GM18499 (cell line): ENCODE data around the gene CRYBB1.

Experiments used
- ATAC-seq: cut with Tn5 transposase; IDR thresholded peaks from one replicate; pipeline ENCODE4 v1.9.1; 2021; ENCODE audit warnings: moderate number of reproducible peaks; ENCODE audit not compliant: insufficient read depth, unreplicated experiment

The CRYBB1 gene

GRCh38 chr22:26610072-26610958 lies 7.5 kb downstream of the CRYBB1 start:
- peak; percentile 62 for ATAC-seq

DNA sequence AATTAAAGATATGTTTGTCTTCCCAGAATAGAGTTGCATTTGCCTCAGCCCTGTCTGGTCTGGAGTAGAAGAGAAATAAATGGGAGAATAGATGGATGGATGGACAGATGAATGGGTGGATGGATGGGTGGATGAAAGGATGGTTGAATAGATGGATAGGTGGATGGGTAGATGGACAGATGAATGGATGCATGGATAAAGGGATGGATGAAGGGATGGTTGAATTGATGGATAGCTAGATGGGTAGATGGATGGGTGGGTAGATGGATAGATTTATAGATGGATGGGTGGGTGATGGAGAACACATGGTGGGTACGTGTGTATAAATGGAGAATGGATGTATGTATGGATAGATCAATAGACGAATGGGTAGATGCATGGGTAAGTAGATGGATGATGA lies 8.5 kb downstream of the CRYBB1 start:
- no peak for ATAC-seq

DNA sequence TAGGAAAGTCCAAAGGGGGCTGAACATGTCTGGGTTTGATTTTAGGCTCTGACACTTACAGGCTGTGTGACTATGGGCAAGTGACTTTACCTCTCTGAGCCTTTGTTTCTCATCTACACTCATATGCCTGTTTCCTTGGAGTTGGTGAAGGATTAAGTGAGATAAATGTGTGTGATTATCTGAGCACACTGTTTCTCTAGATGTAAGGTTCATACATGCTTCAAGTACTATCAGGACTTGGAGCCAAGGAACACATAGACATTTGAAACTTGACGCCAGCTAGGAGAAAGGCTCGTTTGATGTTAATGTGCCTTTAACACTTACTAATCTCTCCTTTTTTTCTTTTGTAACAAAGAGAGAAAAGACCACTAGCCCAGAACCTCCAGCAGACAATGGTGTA lies 9.7 kb downstream of the CRYBB1 start:
- ATAC-seq = no peak

- no peak for ATAC-seq
These were observed 11.2 kb downstream of the CRYBB1 start for GRCh38 chr22:26606611-26607010.

GRCh38 chr22:26604368-26604767 lies 13.5 kb downstream of the CRYBB1 start:
- ATAC-seq = no peak

DNA sequence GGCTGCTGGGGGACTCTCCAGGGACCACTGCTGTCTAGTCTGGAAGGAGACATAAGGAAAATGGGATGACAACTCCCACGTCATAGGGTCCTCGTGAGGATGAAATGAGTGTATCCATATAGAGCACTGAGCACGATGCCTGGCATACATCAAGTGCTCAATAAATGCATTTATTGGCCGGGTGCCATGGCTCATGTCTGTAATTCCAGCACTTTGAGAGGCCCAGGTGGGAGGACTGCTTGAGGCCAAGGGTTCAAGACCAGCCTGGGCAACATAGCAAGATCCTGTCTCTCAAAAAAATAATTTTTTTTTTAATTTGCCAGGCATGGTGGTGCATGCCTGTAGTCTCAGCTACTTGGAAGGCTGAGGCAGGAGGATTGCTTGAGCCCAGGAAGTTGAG lies 15.7 kb downstream of the CRYBB1 start:
- ATAC-seq = no peak

- ATAC-seq = no peak
These were observed 16.1 kb downstream of the CRYBB1 start for GRCh38 chr22:26601726-26602125.

DNA sequence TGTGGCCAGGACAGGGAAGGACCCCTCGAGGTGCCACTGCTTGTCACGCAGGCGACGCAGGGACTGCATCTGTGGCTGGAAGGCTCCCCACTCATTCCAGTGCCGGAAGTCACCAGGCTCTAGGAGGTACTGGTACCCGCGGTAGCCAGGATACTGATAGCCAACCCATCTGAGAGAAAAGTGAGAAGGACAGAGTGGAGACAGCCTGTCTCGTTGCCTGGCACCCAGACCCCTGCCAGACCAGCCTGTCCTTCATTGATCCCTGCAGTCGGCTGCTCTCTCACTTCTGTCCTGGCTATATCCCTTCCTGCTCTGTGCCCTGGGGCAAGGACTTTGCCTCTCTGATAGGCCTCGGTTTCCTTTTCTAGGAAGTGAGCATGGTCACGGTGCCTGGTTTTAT lies 18.3 kb downstream of the CRYBB1 start:
- no peak for ATAC-seq

DNA sequence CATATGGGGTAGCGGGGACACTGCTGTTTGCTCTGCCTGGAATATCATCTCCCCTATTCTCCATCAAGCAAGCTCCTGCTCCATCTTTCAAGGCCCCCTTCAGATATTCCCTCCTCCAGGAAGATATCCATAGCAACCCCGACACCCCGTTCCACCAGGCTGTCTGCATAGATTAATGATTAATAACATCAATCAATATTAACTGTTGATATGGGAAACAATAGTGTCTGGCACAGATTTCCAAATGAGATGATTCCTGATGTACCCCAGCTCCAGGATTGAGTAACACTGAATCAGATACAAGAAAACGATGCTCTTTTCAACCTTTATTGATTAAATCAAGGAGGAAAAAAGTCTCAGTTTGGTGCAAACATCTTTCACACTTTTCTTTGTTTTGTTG lies 20.3 kb downstream of the CRYBB1 start:
- no peak for ATAC-seq

GRCh38 chr22:26597026-26597425 lies 20.8 kb downstream of the CRYBB1 start:
- ATAC-seq = no peak

DNA sequence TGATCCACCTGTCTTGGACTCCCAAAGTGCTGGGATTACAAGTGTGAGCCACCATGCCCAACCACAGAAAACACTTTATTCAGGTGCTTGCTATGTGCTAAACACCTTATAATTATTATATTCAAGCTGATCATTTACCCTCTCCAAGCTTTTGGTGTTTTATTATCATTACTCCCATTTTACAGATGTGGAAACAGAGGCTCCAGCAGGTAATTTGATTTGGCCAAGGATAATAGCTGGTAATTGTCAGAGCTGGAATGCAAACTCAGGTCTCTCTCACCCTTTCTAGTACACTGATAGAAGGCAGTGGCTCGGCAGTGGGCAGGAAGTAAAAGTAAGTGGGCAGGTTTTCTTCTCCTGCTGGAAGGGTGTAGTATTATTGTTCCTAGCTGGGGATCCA lies 24.1 kb downstream of the CRYBB1 start:
- ATAC-seq = no peak

- ATAC-seq = no peak
These were observed 25.4 kb downstream of the CRYBB1 start for GRCh38 chr22:26592421-26592891.

GRCh38 chr22:26589845-26590736 lies 27.7 kb downstream of the CRYBB1 start, which contains the start of gene TPST2:
TPST2 (minus strand) TSS chr22:26590132; CDS start chr22:26541630, 48,502 bp downstream.
- ATAC-seq = no peak

GRCh38 chr22:26589367-26589844 lies 28.4 kb downstream of the CRYBB1 start:
- no peak for ATAC-seq

DNA sequence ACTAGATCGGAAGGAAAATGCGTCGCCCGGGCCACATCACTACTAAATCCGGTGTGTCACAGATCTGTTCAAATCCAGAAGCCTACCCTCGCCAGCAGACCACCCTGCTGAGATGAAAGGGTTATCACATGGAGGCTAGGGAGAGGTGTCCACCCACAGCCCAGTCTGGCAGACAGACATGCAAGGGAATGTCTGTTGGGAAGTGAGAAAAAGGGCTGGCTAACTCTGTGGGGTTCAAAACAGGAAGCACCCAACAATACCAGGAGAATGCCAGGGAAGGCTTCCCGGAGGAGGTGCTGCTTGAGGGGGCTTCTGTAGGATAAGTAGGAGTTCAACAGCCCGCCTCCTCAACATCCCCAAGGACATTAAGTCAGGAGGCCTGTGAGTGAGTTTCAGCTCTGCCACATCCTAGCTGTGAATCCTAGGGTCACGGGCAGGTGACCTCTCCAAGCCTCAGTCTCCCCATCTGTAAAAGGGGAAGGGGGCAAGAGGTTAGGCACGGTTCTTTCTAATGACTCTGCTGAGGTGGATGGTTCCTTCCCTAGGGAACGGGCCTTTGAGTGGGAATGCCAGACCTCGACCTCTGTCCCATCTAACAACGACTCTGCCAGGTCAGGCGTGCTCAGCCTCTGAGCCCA lies 29.0 kb downstream of the CRYBB1 start:
- no peak for ATAC-seq

DNA sequence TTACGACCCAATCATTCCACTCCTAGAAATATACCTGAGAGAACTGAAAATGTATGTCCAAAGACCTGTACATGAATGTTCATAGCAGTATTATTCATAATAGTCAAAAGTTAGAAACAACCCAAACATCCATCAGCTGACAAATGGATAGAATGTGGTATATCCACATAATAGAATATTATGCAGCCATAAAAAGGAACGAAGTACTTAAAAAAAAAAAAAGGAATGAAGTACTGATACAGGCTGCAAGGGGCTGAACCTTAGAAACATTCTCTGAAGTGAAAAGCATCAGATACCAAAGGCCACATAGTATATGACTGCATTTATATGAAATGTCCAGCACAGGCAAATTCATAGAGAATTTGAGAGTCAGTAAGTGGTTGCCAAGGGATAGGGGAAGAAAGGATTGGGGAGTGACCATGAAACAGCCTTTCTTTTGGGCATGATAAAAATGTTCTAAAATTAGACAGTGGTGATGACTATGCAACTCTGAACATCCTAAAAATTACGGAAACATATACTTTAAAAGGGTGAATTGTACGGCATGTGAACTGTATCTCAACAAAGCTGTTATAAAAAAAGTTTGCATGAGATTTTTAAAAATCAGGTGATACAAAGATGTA lies 29.7 kb downstream of the CRYBB1 start:
- ATAC-seq = no peak

DNA sequence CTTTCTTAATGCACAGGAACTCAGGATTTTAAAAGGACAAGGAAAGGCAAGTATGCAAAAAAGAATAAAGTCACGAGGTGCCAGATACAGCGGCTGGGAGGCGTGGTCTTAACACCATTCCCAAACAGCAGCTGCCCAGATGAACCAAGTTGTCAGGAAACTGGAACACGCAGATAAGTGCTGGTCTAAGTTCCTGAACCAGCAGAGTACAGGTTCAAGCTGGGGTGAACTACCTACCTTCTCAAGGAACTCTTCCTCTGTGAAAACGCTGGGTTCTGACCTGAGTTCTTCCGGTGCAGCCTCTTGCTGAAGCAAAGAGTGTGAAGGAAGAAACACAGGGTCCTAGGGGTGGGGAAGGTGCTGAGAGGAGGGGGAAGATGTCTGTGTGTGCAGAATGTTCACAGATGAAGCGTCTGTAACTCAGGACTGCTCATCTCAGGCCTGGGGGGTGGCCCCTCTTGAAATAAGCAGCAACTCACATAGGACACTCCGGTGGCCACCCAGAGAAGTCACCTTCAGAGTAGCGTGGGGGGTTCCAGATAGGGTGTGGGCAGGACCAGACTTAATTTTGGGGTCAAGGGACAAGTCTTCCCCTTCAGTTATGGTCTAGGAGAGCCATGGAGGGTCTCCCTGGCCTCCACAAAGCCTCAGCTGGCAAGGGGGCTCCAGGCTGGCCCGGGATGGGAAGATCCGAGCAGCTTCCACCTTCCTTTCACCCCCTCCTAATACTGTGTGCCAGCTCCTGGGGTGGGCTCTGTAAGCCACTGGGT lies 31.1 kb downstream of the CRYBB1 start:
- ATAC-seq = no peak

DNA sequence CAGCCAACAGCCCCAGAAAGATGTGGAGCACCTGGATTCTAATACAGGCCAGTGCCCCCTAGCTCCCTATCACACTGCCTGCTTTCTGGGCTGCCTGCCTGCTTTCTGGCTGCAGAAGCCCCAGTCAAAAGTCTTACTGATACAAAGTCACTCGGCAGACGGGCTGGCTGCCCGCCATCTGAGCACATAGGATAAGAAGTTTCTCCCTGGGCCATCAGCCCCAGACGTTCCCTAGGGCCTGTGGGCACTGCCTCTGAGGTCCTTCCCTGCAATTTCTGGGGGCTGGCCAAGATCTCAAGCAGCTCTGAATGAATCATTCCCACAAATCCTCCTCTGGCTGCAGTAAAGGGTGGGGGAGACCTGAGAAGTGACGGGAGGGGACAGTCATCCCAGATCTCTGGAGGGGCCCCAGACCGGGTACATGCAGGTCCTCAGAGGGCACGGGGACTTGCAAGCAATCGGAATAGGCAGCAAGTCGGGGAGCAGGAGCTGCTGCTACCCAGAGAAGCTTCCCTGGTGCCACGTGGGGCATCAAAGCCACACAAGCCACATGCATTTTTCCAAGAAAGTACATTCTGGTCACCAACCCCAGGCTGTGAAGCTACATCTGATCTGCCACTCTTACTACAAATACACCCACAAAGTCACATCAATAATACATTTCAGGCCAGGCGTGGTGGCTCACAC lies 32.6 kb downstream of the CRYBB1 start:
- no peak for ATAC-seq

DNA sequence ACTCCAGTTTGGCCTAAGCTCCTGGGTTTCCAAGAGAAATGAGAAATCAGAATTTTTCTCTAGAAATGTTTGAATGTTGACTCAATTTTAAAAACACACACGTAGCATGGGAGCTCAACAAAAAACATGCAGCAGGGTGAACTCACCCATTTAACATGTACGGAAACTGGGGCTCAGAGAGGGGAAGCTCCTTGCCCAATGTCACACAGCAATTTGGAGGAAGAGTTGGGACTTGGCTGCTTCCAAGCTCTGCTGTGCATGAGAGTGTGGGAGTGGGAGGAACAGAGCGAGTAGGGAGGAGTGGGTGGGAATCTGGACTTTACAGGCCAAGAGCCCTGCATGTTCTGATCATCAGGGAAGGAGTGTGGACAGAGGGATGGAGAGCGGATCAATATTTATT lies 33.8 kb downstream of the CRYBB1 start:
- ATAC-seq = no peak
